Left renal pelvis (tissue), 4 donors: ENCODE measurements around the gene EPHA1. TPM values are rescaled to one million over a fixed set of nuclear protein-coding genes. Genes with fewer than 3 reads are reported as not detected.

Experiments
- DNase-seq, 4 donors: peaks; one replicate each; pipeline ENCODE4 v3.0.0-alpha.2; 2013; ENCODE audit warnings: low read depth in 4 of 4, low spot score in 3 of 4
- polyA plus RNA-seq, 4 donors: library from polyadenylated mRNA; unstranded; fragments of 120-200 nt; gene quantifications; one replicate each; pipeline ENCODE4 v1.2.1, GENCODE V29; 2013; ENCODE audit not compliant: insufficient read length in 4 of 4

The EPHA1 gene
- polyA plus RNA-seq, 4 donors: 4.1 to 23.5 (median 18.4) TPM

GRCh38 chr7:143354376-143354775, 54.3 kb downstream of the EPHA1 start:
- no peak for DNase-seq

- DNase-seq: no peak
Observed at GRCh38 chr7:143352531-143353002, 56.1 kb downstream of the EPHA1 start.

- no peak for DNase-seq
Observed at GRCh38 chr7:143351574-143351973, 57.1 kb downstream of the EPHA1 start.

GRCh38 chr7:143351060-143351459, 57.6 kb downstream of the EPHA1 start:
- DNase-seq: no peak

GRCh38 chr7:143347950-143348349, 60.7 kb downstream of the EPHA1 start:
- no peak for DNase-seq

- DNase-seq: no peak
Observed at GRCh38 chr7:143346018-143346417, 62.6 kb downstream of the EPHA1 start.

- DNase-seq: peak in 2 of 4 donors; percentile 37 to 45
Observed at GRCh38 chr7:143345428-143345900, 63.2 kb downstream of the EPHA1 start.

- DNase-seq: no peak
Observed at GRCh38 chr7:143343596-143343995, 65.1 kb downstream of the EPHA1 start.

- DNase-seq: no peak
Observed at GRCh38 chr7:143341842-143342241, 66.8 kb downstream of the EPHA1 start.

Other genes with a start within 250 kb of the EPHA1 start
- not detected for gene TAS2R39, start 225.4 kb downstream of the EPHA1 start, polyA plus RNA-seq
- not detected for gene TAS2R40, start 186.8 kb downstream of the EPHA1 start, polyA plus RNA-seq
- 100 to 1,000 TPM in 3 of 4 donors, 10 to 100 TPM in 1; 86.8 to 227 (median 188) TPM for gene GSTK1, start 145.4 kb downstream of the EPHA1 start, polyA plus RNA-seq
- gene TMEM139, start 123.9 kb downstream of the EPHA1 start, polyA plus RNA-seq: 10 to 100 TPM in 3 of 4 donors, 1 to 10 TPM in 1; 2.7 to 72.7 (median 52.7) TPM
- 10 to 100 TPM; 38.5 to 60.1 (median 56.2) TPM for gene CASP2, start 120.5 kb downstream of the EPHA1 start, polyA plus RNA-seq
- gene CLCN1, start 92.7 kb downstream of the EPHA1 start, polyA plus RNA-seq: under 1 TPM; 0.10 to 0.24 (median 0.12) TPM
- 1 to 10 TPM; 2.3 to 4.9 (median 2.7) TPM for gene FAM131B, start 46.1 kb downstream of the EPHA1 start, polyA plus RNA-seq
- gene ZYX, start 27.5 kb downstream of the EPHA1 start, polyA plus RNA-seq: 100 to 1,000 TPM in 2 of 4 donors, 10 to 100 TPM in 2; 80.4 to 137 (median 93.0) TPM
- not detected for gene TAS2R60, start 34.6 kb upstream of the EPHA1 start, polyA plus RNA-seq
- not detected for gene TAS2R41, start 69.0 kb upstream of the EPHA1 start, polyA plus RNA-seq
- 1 to 10 TPM in 1 of 4 donors, under 1 TPM in 3; 0.07 to 2.3 (median 0.33) TPM for gene CTAGE15, start 162.9 kb upstream of the EPHA1 start, polyA plus RNA-seq
- 1 to 10 TPM; 1.0 to 3.6 (median 3.2) TPM for gene TCAF2, start 212.1 kb upstream of the EPHA1 start, polyA plus RNA-seq